ENCODE results near the gene ADCYAP1R1.

The ADCYAP1R1 gene

GRCh38 chr7:31043051-31043471 is 9.0 kb upstream of the ADCYAP1R1 start:
- peak overlapping the region; percentile 56 for H3K27ac ChIP-seq (ENCODE audit: low read depth, low read length)
- H3K9me3 ChIP-seq (ENCODE audit: control insufficient read depth, insufficient read depth, low read length), result no peaks in the 10 kb centered on the region
- no peaks in the 10 kb centered on the region for H3K36me3 ChIP-seq (ENCODE audit: control insufficient read depth, insufficient read depth, low read length)
- peaks cover 3% of the 10 kb centered on the region; the same call in 1 of the 2 replicates for H3K4me1 ChIP-seq (ENCODE audit: control insufficient read depth, insufficient read depth, low read length)
- peaks cover 3% of the 10 kb centered on the region; the same call in 1 of the 2 replicates for H3K27me3 ChIP-seq (ENCODE audit: control insufficient read depth, insufficient read depth, low read length)
- H3K9ac ChIP-seq (ENCODE audit: low read depth, low read length), result no peak overlapping the region
- no peak overlapping the region for H3K4me3 ChIP-seq (ENCODE audit: low read depth, low read length)

GRCh38 chr7:31044529-31044928 is 7.6 kb upstream of the ADCYAP1R1 start:
- peaks cover 8% of the 10 kb centered on the region; the same call in 1 of the 2 replicates for H3K4me1 ChIP-seq (ENCODE audit: control insufficient read depth, insufficient read depth, low read length)
- H3K4me3 ChIP-seq (ENCODE audit: low read depth, low read length), result no peak overlapping the region
- H3K9me3 ChIP-seq (ENCODE audit: control insufficient read depth, insufficient read depth, low read length), result no peaks in the 10 kb centered on the region
- H3K27ac ChIP-seq (ENCODE audit: low read depth, low read length), result no peak overlapping the region
- no peaks in the 10 kb centered on the region for H3K36me3 ChIP-seq (ENCODE audit: control insufficient read depth, insufficient read depth, low read length)
- no peak overlapping the region for H3K9ac ChIP-seq (ENCODE audit: low read depth, low read length)
- H3K27me3 ChIP-seq (ENCODE audit: control insufficient read depth, insufficient read depth, low read length), result peaks cover 3% of the 10 kb centered on the region; the same call in 1 of the 2 replicates

- Histone ChIP-seq H3K9ac (ENCODE audit: low read depth, low read length) (no peak overlapping the region), H3K9me3 (ENCODE audit: control insufficient read depth, insufficient read depth, low read length) (no peaks in the 10 kb centered on the region), H3K36me3 (ENCODE audit: control insufficient read depth, insufficient read depth, low read length) (no peaks in the 10 kb centered on the region), H3K27me3 (ENCODE audit: control insufficient read depth, insufficient read depth, low read length) (peaks cover 16% of the 10 kb centered on the region), H3K27ac (ENCODE audit: low read depth, low read length) (no peak overlapping the region), H3K4me3 (ENCODE audit: low read depth, low read length) (no peak overlapping the region), H3K4me1 (ENCODE audit: control insufficient read depth, insufficient read depth, low read length) (peaks cover 10% of the 10 kb centered on the region; the same call in 1 of the 2 replicates)
Measured at GRCh38 chr7:31046723-31047122, 5.4 kb upstream of the ADCYAP1R1 start.

GRCh38 chr7:31047313-31048146 is 4.6 kb upstream of the ADCYAP1R1 start:
- no peaks in the 10 kb centered on the region for H3K36me3 ChIP-seq (ENCODE audit: control insufficient read depth, insufficient read depth, low read length)
- H3K4me1 ChIP-seq (ENCODE audit: control insufficient read depth, insufficient read depth, low read length), result peaks cover 10% of the 10 kb centered on the region; the same call in 1 of the 2 replicates
- no peaks in the 10 kb centered on the region for H3K9me3 ChIP-seq (ENCODE audit: control insufficient read depth, insufficient read depth, low read length)
- no peak overlapping the region for H3K9ac ChIP-seq (ENCODE audit: low read depth, low read length)
- H3K27ac ChIP-seq (ENCODE audit: low read depth, low read length), result no peak overlapping the region
- H3K27me3 ChIP-seq (ENCODE audit: control insufficient read depth, insufficient read depth, low read length), result peaks cover 18% of the 10 kb centered on the region
- no peak overlapping the region for H3K4me3 ChIP-seq (ENCODE audit: low read depth, low read length)

GRCh38 chr7:31049005-31049765 is 2.9 kb upstream of the ADCYAP1R1 start:
- H3K36me3 ChIP-seq (ENCODE audit: control insufficient read depth, insufficient read depth, low read length), result no peaks in the 10 kb centered on the region
- H3K9ac ChIP-seq (ENCODE audit: low read depth, low read length), result no peak overlapping the region
- no peaks in the 10 kb centered on the region for H3K9me3 ChIP-seq (ENCODE audit: control insufficient read depth, insufficient read depth, low read length)
- no peak overlapping the region for H3K4me3 ChIP-seq (ENCODE audit: low read depth, low read length)
- peaks cover 17% of the 10 kb centered on the region for H3K4me1 ChIP-seq (ENCODE audit: control insufficient read depth, insufficient read depth, low read length)
- H3K27me3 ChIP-seq (ENCODE audit: control insufficient read depth, insufficient read depth, low read length), result peaks cover 34% of the 10 kb centered on the region
- no peak overlapping the region for H3K27ac ChIP-seq (ENCODE audit: low read depth, low read length)

GRCh38 chr7:31052487-31052840 is 356 bp downstream of the ADCYAP1R1 start:
- H3K4me3 ChIP-seq (ENCODE audit: low read depth, low read length), result peak overlapping the region; percentile 67

GRCh38 chr7:31052841-31053601 is 913 bp downstream of the ADCYAP1R1 start:
- Histone ChIP-seq H3K4me3 (ENCODE audit: low read depth, low read length) (peak overlapping the region; percentile 67), H3K4me1 (ENCODE audit: control insufficient read depth, insufficient read depth, low read length) (peaks cover 17% of the 10 kb centered on the region), H3K9ac (ENCODE audit: low read depth, low read length) (no peak overlapping the region), H3K36me3 (ENCODE audit: control insufficient read depth, insufficient read depth, low read length) (no peaks in the 10 kb centered on the region), H3K27ac (ENCODE audit: low read depth, low read length) (no peak overlapping the region), H3K27me3 (ENCODE audit: control insufficient read depth, insufficient read depth, low read length) (peaks cover 39% of the 10 kb centered on the region), H3K9me3 (ENCODE audit: control insufficient read depth, insufficient read depth, low read length) (no peaks in the 10 kb centered on the region)

More at GRCh38 chr7:31052487-31052840, 356 bp downstream of the ADCYAP1R1 start:
- Histone ChIP-seq H3K27ac (ENCODE audit: low read depth, low read length) (no peak overlapping the region), H3K9me3 (ENCODE audit: control insufficient read depth, insufficient read depth, low read length) (no peaks in the 10 kb centered on the region), H3K4me1 (ENCODE audit: control insufficient read depth, insufficient read depth, low read length) (peaks cover 17% of the 10 kb centered on the region), H3K36me3 (ENCODE audit: control insufficient read depth, insufficient read depth, low read length) (no peaks in the 10 kb centered on the region), H3K9ac (ENCODE audit: low read depth, low read length) (no peak overlapping the region), H3K27me3 (ENCODE audit: control insufficient read depth, insufficient read depth, low read length) (peaks cover 39% of the 10 kb centered on the region)

GRCh38 chr7:31053986-31054385 is 1.9 kb downstream of the ADCYAP1R1 start:
- Histone ChIP-seq H3K27ac (ENCODE audit: low read depth, low read length) (no peak overlapping the region), H3K36me3 (ENCODE audit: control insufficient read depth, insufficient read depth, low read length) (no peaks in the 10 kb centered on the region), H3K9ac (ENCODE audit: low read depth, low read length) (no peak overlapping the region), H3K27me3 (ENCODE audit: control insufficient read depth, insufficient read depth, low read length) (peaks cover 39% of the 10 kb centered on the region), H3K4me3 (ENCODE audit: low read depth, low read length) (no peak overlapping the region), H3K9me3 (ENCODE audit: control insufficient read depth, insufficient read depth, low read length) (no peaks in the 10 kb centered on the region), H3K4me1 (ENCODE audit: control insufficient read depth, insufficient read depth, low read length) (peaks cover 12% of the 10 kb centered on the region)

GRCh38 chr7:31054608-31055278 is 2.6 kb downstream of the ADCYAP1R1 start:
- peaks cover 16% of the 10 kb centered on the region for H3K4me1 ChIP-seq (ENCODE audit: control insufficient read depth, insufficient read depth, low read length)
- no peak overlapping the region for H3K4me3 ChIP-seq (ENCODE audit: low read depth, low read length)
- H3K27ac ChIP-seq (ENCODE audit: low read depth, low read length), result no peak overlapping the region

GRCh38 chr7:31055471-31055870 is 3.4 kb downstream of the ADCYAP1R1 start:
- H3K4me1 ChIP-seq (ENCODE audit: control insufficient read depth, insufficient read depth, low read length), result peaks cover 16% of the 10 kb centered on the region
- peaks cover 36% of the 10 kb centered on the region for H3K27me3 ChIP-seq (ENCODE audit: control insufficient read depth, insufficient read depth, low read length)
- no peak overlapping the region for H3K9ac ChIP-seq (ENCODE audit: low read depth, low read length)
- no peaks in the 10 kb centered on the region for H3K36me3 ChIP-seq (ENCODE audit: control insufficient read depth, insufficient read depth, low read length)
- no peak overlapping the region for H3K27ac ChIP-seq (ENCODE audit: low read depth, low read length)
- no peaks in the 10 kb centered on the region for H3K9me3 ChIP-seq (ENCODE audit: control insufficient read depth, insufficient read depth, low read length)
- no peak overlapping the region for H3K4me3 ChIP-seq (ENCODE audit: low read depth, low read length)

More at GRCh38 chr7:31054608-31055278, 2.6 kb downstream of the ADCYAP1R1 start:
- no peaks in the 10 kb centered on the region for H3K36me3 ChIP-seq (ENCODE audit: control insufficient read depth, insufficient read depth, low read length)
- H3K27me3 ChIP-seq (ENCODE audit: control insufficient read depth, insufficient read depth, low read length), result peaks cover 39% of the 10 kb centered on the region
- no peaks in the 10 kb centered on the region for H3K9me3 ChIP-seq (ENCODE audit: control insufficient read depth, insufficient read depth, low read length)
- H3K9ac ChIP-seq (ENCODE audit: low read depth, low read length), result no peak overlapping the region
